Chondrocyte (in vitro differentiated cells): Measurements from ENCODE around the gene WDR72. TPM values are rescaled to one million over a fixed set of nuclear protein-coding genes. Genes with fewer than 3 reads are reported as not detected.

Experiments
- DNase-seq: peaks from one replicate; pipeline ENCODE4 v3.0.0; 2021; ENCODE audit warnings: mixed read lengths, low spot score
- H3K27ac Mint-ChIP-seq: one replicate; pipeline ENCODE4 v1.8.0; 2021; ENCODE audit warnings: mild to moderate bottlenecking, moderate library complexity, mixed read lengths; ENCODE audit not compliant: unreplicated experiment
- H3K27me3 Mint-ChIP-seq: 2 replicates; pipeline ENCODE4 v1.8.0; 2021; ENCODE audit warnings: low read depth, mixed read lengths
- H3K36me3 Mint-ChIP-seq: 2 replicates; pipeline ENCODE4 v1.8.0; 2021; ENCODE audit warnings: low read depth, mixed read lengths
- H3K4me1 Mint-ChIP-seq: 2 replicates; pipeline ENCODE4 v1.8.0; 2021; ENCODE audit warnings: low read depth, mild to moderate bottlenecking, mixed read lengths
- H3K4me3 Mint-ChIP-seq: one replicate; pipeline ENCODE4 v1.8.0; 2021; ENCODE audit warnings: mild to moderate bottlenecking, moderate library complexity, mixed read lengths; ENCODE audit not compliant: unreplicated experiment
- H3K9me3 Mint-ChIP-seq: 2 replicates; pipeline ENCODE4 v1.8.0; 2021; ENCODE audit warnings: low read depth, mixed read lengths
- total RNA-seq: library from RNA; stranded (reverse); gene quantifications from 3 replicates; pipeline ENCODE4 v1.2.1, GENCODE V29; 2021
- TF ChIP-seq, protein P1 (sequence below): fragments of 200-600 bp; sonication (generic); IDR thresholded peaks from 2 replicates; pipeline ENCODE4 v1.5.0; 2021; ENCODE audit warnings: antibody characterized with exemption, mild to moderate bottlenecking, moderate library complexity

WDR72 gene
- total RNA-seq, 1 donor from 2014 or later, result not detected

DNA sequence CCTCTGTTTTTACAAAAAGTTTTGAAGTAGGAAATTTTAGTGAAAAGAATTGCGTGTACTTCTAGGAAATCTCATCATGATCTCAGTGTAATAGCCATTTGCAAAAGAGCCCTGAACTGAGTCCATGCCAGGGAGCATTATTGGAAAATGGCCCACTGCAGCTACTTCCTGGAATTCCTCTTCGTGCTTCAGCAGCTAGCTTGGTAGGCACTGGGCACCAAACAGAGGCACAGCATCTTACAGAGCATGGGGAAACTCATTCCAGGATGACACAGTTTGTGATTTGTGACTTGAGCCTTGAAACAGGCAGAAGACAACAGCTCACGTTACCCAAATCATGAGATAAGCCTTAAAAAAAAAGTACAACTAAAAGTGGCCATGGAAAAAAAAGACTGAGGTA, 179.1 kb downstream of the WDR72 start:
- Mint-ChIP-seq H3K4me1 (no peaks in the 10 kb centered on the region), H3K9me3 (no peaks in the 10 kb centered on the region), H3K27ac (no peak overlapping the region), H3K36me3 (no peaks in the 10 kb centered on the region), H3K27me3 (no peaks in the 10 kb centered on the region), H3K4me3 (no peak overlapping the region)
- TF ChIP-seq, protein P1, sequence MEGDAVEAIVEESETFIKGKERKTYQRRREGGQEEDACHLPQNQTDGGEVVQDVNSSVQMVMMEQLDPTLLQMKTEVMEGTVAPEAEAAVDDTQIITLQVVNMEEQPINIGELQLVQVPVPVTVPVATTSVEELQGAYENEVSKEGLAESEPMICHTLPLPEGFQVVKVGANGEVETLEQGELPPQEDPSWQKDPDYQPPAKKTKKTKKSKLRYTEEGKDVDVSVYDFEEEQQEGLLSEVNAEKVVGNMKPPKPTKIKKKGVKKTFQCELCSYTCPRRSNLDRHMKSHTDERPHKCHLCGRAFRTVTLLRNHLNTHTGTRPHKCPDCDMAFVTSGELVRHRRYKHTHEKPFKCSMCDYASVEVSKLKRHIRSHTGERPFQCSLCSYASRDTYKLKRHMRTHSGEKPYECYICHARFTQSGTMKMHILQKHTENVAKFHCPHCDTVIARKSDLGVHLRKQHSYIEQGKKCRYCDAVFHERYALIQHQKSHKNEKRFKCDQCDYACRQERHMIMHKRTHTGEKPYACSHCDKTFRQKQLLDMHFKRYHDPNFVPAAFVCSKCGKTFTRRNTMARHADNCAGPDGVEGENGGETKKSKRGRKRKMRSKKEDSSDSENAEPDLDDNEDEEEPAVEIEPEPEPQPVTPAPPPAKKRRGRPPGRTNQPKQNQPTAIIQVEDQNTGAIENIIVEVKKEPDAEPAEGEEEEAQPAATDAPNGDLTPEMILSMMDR, result no peak
- no peak for DNase-seq

DNA sequence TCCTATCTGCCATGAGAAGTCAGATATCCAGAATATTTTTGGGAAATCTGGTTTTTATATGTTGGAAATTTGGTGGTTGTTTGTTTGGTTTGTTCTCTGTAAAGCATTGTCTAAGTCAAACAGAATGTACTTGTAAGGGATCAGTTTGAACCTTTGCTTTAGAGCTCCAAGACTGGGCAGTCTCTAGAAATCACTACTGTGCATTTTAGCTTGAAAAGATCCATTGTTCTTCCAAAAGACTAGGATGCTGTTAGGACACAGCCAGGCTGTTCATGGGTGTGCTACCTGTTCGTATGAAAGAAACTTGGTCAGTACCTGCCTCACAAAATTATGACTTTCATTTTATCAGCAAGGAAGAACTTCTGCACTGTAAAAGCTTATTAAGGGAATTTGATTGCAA, 182.6 kb downstream of the WDR72 start:
- no peak overlapping the region for H3K27ac Mint-ChIP-seq
- TF ChIP-seq, protein P1, result no peak
- no peaks in the 10 kb centered on the region for H3K4me1 Mint-ChIP-seq
- H3K27me3 Mint-ChIP-seq, result no peaks in the 10 kb centered on the region
- no peaks in the 10 kb centered on the region for H3K9me3 Mint-ChIP-seq
- no peak for DNase-seq
- H3K4me3 Mint-ChIP-seq, result no peak overlapping the region
- no peaks in the 10 kb centered on the region for H3K36me3 Mint-ChIP-seq

DNA sequence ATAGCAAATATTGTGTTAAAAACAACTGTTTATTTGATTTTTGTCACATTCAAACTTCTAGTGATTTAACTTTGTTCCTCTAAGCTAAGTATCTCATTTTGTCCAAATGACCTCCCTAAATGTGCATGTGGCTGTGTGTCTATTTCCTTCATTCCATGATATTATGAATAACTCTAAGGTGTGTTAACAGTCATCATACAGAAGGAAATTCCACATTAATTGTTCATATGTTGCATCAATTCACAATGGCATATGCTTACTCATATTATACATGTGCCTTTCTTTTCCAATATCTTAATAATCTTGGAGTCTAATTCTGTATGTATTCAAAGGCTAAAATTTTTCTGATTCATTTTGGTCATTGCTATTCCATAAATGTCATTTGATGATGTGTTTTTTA, 186.4 kb downstream of the WDR72 start:
- Mint-ChIP-seq H3K4me1 (no peaks in the 10 kb centered on the region), H3K27ac (no peak overlapping the region), H3K36me3 (no peaks in the 10 kb centered on the region), H3K27me3 (no peaks in the 10 kb centered on the region), H3K4me3 (no peak overlapping the region), H3K9me3 (no peaks in the 10 kb centered on the region)
- DNase-seq, result no peak
- TF ChIP-seq, protein P1, result no peak

DNA sequence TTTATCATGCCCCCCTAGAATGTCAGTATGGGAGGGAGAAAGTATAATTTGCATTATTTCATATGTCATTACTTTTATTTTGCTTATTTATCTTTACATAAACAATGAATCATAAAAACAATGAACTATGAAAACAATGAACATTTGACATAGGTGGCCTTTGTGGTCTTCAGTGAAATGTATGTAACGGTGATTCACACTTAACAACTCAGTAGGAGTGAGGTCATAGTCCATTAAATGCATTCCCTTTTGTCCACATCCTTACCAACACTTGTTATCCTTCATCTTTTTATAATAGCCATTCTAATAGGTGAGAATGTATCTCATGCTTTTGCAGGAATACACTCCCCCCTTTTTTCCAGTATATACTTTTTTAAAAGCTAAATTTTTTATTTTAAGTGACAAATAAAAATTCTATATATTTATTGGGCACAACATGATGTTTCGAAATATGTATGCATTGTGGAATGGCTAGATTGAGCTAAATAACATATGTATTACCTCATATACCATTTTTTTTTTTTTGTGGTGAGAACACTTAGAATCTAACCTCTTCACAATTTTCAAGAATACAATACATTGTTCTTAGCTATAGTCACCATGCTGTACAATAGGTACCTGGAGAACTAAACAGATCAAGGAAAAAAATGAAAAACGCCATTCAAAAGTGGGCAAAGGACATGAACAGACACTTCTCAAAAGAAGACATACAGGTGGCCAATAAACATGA, 189.5 kb downstream of the WDR72 start:
- Mint-ChIP-seq H3K36me3 (no peaks in the 10 kb centered on the region), H3K4me3 (no peak overlapping the region), H3K4me1 (no peaks in the 10 kb centered on the region), H3K9me3 (no peaks in the 10 kb centered on the region), H3K27ac (no peak overlapping the region), H3K27me3 (peaks cover 6% of the 10 kb centered on the region)
- TF ChIP-seq, protein P1, result no peak
- no peak for DNase-seq

DNA sequence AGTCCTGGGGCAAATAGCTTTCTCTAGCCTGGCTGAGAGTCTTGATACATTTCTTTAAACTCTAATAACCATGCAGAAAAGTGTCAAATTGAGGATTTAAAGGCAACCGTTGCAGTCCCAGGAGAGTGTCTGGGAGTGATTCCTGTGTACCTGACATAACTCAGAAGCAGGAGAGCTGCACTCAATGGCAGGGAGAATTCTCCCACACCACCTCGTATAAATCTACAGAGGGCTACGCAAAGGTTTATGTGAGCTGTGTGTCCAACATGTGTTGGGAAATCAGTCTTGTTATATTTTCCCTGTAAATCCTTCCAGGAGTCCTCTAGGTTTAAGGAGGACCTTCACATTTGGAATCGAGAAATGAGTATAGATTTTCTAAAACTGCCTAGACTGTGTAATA, 192.6 kb downstream of the WDR72 start:
- no peak overlapping the region for H3K27ac Mint-ChIP-seq
- no peaks in the 10 kb centered on the region for H3K4me1 Mint-ChIP-seq
- TF ChIP-seq, protein P1, result no peak
- H3K36me3 Mint-ChIP-seq, result no peaks in the 10 kb centered on the region
- no peak for DNase-seq
- H3K27me3 Mint-ChIP-seq, result peaks cover 7% of the 10 kb centered on the region
- H3K4me3 Mint-ChIP-seq, result no peak overlapping the region
- no peaks in the 10 kb centered on the region for H3K9me3 Mint-ChIP-seq
